IMR-90 (cell line): ENCODE results near the gene TMEM41A. TPM values are rescaled to one million over a fixed set of nuclear protein-coding genes. Genes with fewer than 3 reads are reported as not detected.

Source experiments
- ATAC-seq: fragments of 200-7000 bp; cut with Tn5 transposase; 2 replicates; pipeline ENCODE4 v1.9.1; 2020; ENCODE audit warnings: low read depth, mild to moderate bottlenecking, moderate library complexity
- BruUV-seq: library from RNA; stranded (reverse); fragments of 400-500 nt; replicated peaks from 2 replicates; lab custom pipeline; 2021; lab: Mats Ljungman, UMichigan
- CTCF ChIA-PET: fragments of 300-600 bp; formaldehyde crosslinking; extraction: SDS; loops from one replicate; lab custom pipeline; 2021; ENCODE audit warnings: antibody characterized with exemption; lab: Yijun Ruan, JAX
- POLR2A ChIA-PET: fragments of 300-600 bp; sonication (Branson Sonifier 250); formaldehyde crosslinking; loops from one replicate; lab custom pipeline; 2022; ENCODE audit warnings: antibody characterized with exemption; ENCODE audit not compliant: unreplicated experiment; lab: Charles Lee
- DNase-seq: peaks from one replicate; pipeline ENCODE4 v3.0.0; 2013
- H2AFZ ChIP-seq: replicated peaks from 2 replicates; pipeline ENCODE3; 2013; ENCODE audit warnings: low read length, mild to moderate bottlenecking; ENCODE audit not compliant: poor library complexity
- H2AK5ac ChIP-seq: 2 replicates; pipeline ENCODE4 v1.6.1; 2013; ENCODE audit warnings: low read depth, low read length, inconsistent platforms
- H2AK9ac ChIP-seq: replicated peaks from 2 replicates; pipeline ENCODE3; 2013; ENCODE audit warnings: mild to moderate bottlenecking, low read depth, low read length, moderate library complexity; ENCODE audit not compliant: poor library complexity
- H2BK120ac ChIP-seq: 2 replicates; pipeline ENCODE4 v1.6.1; 2013; ENCODE audit warnings: low read depth, low read length, inconsistent platforms
- H2BK15ac ChIP-seq: 3 replicates; pipeline ENCODE4 v1.6.1; 2013; ENCODE audit warnings: low read depth, low read length, inconsistent platforms
- H2BK20ac ChIP-seq: 2 replicates; pipeline ENCODE4 v1.6.1; 2013; ENCODE audit warnings: low read depth, mild to moderate bottlenecking, inconsistent platforms, low read length, moderate library complexity
- H2BK5ac ChIP-seq: 2 replicates; pipeline ENCODE4 v1.6.1; 2013; ENCODE audit warnings: mild to moderate bottlenecking, low read depth, low read length, inconsistent platforms; ENCODE audit not compliant: poor library complexity, severe bottlenecking
- H3K14ac ChIP-seq: replicated peaks from 2 replicates; pipeline ENCODE4 v1.6.1; 2013; ENCODE audit warnings: low read depth, low read length, inconsistent platforms
- H3K18ac ChIP-seq: 2 replicates; pipeline ENCODE4 v1.6.1; 2013; ENCODE audit warnings: low read depth, low read length, control low read depth
- H3K23ac ChIP-seq: 2 replicates; pipeline ENCODE4 v1.6.1; 2013; ENCODE audit warnings: low read depth, low read length, inconsistent platforms
- H3K27ac ChIP-seq: 2 replicates; pipeline ENCODE4 v1.5.1; 2013; ENCODE audit warnings: mild to moderate bottlenecking, control low read depth, low read length; ENCODE audit not compliant: insufficient read depth
- H3K27me3 ChIP-seq: 2 replicates; pipeline ENCODE4 v1.6.1; 2013; ENCODE audit warnings: low read length; ENCODE audit not compliant: control insufficient read depth, insufficient read depth
- H3K36me3 ChIP-seq: 2 replicates; pipeline ENCODE4 v1.6.1; 2013; ENCODE audit warnings: low read length, mixed read lengths; ENCODE audit not compliant: control insufficient read depth, insufficient read depth
- H3K4ac ChIP-seq: 2 replicates; pipeline ENCODE4 v1.6.1; 2013; ENCODE audit warnings: low read depth, low read length, inconsistent platforms
- H3K4me1 ChIP-seq: 2 replicates; pipeline ENCODE4 v1.6.1; 2013; ENCODE audit warnings: low read length, mixed read lengths; ENCODE audit not compliant: control insufficient read depth, insufficient read depth
- H3K4me2 ChIP-seq: 2 replicates; pipeline ENCODE4 v1.6.1; 2013; ENCODE audit warnings: low read depth, mild to moderate bottlenecking, control low read depth, low read length, moderate library complexity
- H3K4me3 ChIP-seq: 2 replicates; pipeline ENCODE4 v1.5.1; 2013; ENCODE audit warnings: low read depth, mild to moderate bottlenecking, control low read depth, low read length, moderate library complexity; ENCODE audit not compliant: insufficient read depth
- H3K56ac ChIP-seq: 2 replicates; pipeline ENCODE4 v1.6.1; 2013; ENCODE audit warnings: low read length, inconsistent platforms; ENCODE audit not compliant: insufficient read depth; ENCODE audit errors: extremely low read depth
- H3K79me1 ChIP-seq, 2 experiments: 2 replicates each; pipeline ENCODE4 v1.6.1; 2013; ENCODE audit warnings: low read length in 2 of 2, inconsistent platforms in 1 of 2, low read depth in 1 of 2
- H3K9ac ChIP-seq: 2 replicates; pipeline ENCODE4 v1.6.1; 2013; ENCODE audit warnings: low read depth, low read length, control low read depth
- H3K9me1 ChIP-seq: 2 replicates; pipeline ENCODE4 v1.6.1; 2013; ENCODE audit warnings: low read length, inconsistent platforms; ENCODE audit not compliant: insufficient read depth
- H3K9me3 ChIP-seq: 2 replicates; pipeline ENCODE4 v1.6.1; 2013; ENCODE audit warnings: low read length; ENCODE audit not compliant: control insufficient read depth, insufficient read depth
- H4K20me1 ChIP-seq: 2 replicates; pipeline ENCODE4 v1.6.1; 2013; ENCODE audit warnings: low read length, inconsistent platforms; ENCODE audit not compliant: insufficient read depth
- H4K5ac ChIP-seq: 2 replicates; pipeline ENCODE4 v1.6.1; 2013; ENCODE audit warnings: mild to moderate bottlenecking, low read depth, low read length, control low read depth
- H4K8ac ChIP-seq, 2 experiments: 2 replicates each; pipeline ENCODE4 v1.6.1; 2013; ENCODE audit warnings: low read depth in 2 of 2, low read length in 2 of 2, control low read depth in 1 of 2, inconsistent platforms in 1 of 2
- H4K91ac ChIP-seq: 2 replicates; pipeline ENCODE4 v1.6.1; 2013; ENCODE audit warnings: low read depth, low read length, inconsistent platforms; ENCODE audit not compliant: insufficient read depth
- BHLHE40 ChIP-seq: fragments of 150-350 bp; IDR thresholded peaks from 2 replicates; pipeline ENCODE4 v1.6.1; 2016; ENCODE audit warnings: mild to moderate bottlenecking, low read depth, low read length
- CEBPB ChIP-seq: IDR thresholded peaks from 2 replicates; pipeline ENCODE4 v1.6.1; 2012; ENCODE audit warnings: low read depth, low read length, improper control_type of control experiment
- CHD1 ChIP-seq: IDR thresholded peaks from 2 replicates; pipeline ENCODE4 v1.6.1; 2012; ENCODE audit warnings: low read depth, low read length, improper control_type of control experiment
- CTCF ChIP-seq: conservative IDR thresholded peaks from 2 replicates; pipeline ENCODE4 v1.5.1; 2012; ENCODE audit warnings: mild to moderate bottlenecking, low read depth, low read length, improper control_type of control experiment
- MAZ ChIP-seq: IDR thresholded peaks from 2 replicates; pipeline ENCODE4 v1.6.1; 2012; ENCODE audit warnings: low read depth, mild to moderate bottlenecking, low read length, improper control_type of control experiment, moderate library complexity, borderline replicate concordance
- MXI1 ChIP-seq: IDR thresholded peaks from 2 replicates; pipeline ENCODE4 v1.6.1; 2012; ENCODE audit warnings: low read depth, mild to moderate bottlenecking, low read length, moderate library complexity, borderline replicate concordance
- RFX5 ChIP-seq: IDR thresholded peaks from 2 replicates; pipeline ENCODE4 v1.8.0; 2012; ENCODE audit warnings: low read depth, mild to moderate bottlenecking, low read length, moderate library complexity
- USF2 ChIP-seq: fragments of 150-350 bp; IDR thresholded peaks from 2 replicates; pipeline ENCODE4 v1.6.1; 2017; ENCODE audit warnings: mild to moderate bottlenecking, antibody characterized with exemption, low read length, low read depth
- WGBS, 2 experiments: methylation state at CpG; one replicate each; pipeline versions ENCODE4 v1.1.5 to v1.1.7; 2013; ENCODE audit warnings: missing lambda C conversion rate in 2 of 2; ENCODE audit not compliant: insufficient read length in 1 of 2; ENCODE audit errors: extremely low coverage in 2 of 2; 5-methylcytosine and 5-hydroxymethylcytosine counted together
- dilution Hi-C: fragments of 300-500 bp; cut with HindIII; formaldehyde crosslinking; loops from one replicate; pipeline ENCODE4 v1.14.3; 2018; ENCODE audit warnings: low sequenced_read_pairs; ENCODE audit not compliant: unreplicated experiment
- in situ Hi-C: fragments of 300-500 bp; cut with MboI; formaldehyde crosslinking; loops from 3 replicates; pipeline ENCODE4 v1.14.3; 2019; ENCODE audit warnings: low sequenced_read_pairs, inconsistent platforms, mixed read lengths
- intact Hi-C: fragments of 100-400 bp; cut with micrococcal nuclease; formaldehyde crosslinking; loops from 2 replicates; pipeline ENCODE4 v1.10.0; 2022
- polyA plus RNA-seq, 3 experiments: library from polyadenylated mRNA; depleted of rRNA; stranded (reverse); fragments of >200 nt; gene quantifications; 2 replicates each; pipeline ENCODE4 v1.2.3, GENCODE V29; 2012; ENCODE audit warnings: low replicate concordance in 1 of 3
- total RNA-seq: library from RNA; depleted of rRNA; stranded (reverse); fragments of >200 nt; gene quantifications from 2 replicates; pipeline ENCODE4 v1.2.3, GENCODE V29; 2012

Gene TMEM41A
- total and polyA plus RNA-seq, 2 of the 4 experiments (the other 2 are of a cell fraction): 10.6 to 12.5 TPM

GRCh38 chr3:185442031-185442430 is 56.8 kb downstream of the TMEM41A start:
- no peak overlapping the region for H2BK5ac ChIP-seq
- no peak overlapping the region for H2BK15ac ChIP-seq
- no peaks in the 10 kb centered on the region for H3K9me1 ChIP-seq
- ATAC-seq: no peak
- H2BK120ac ChIP-seq: no peak overlapping the region
- dilution Hi-C loops: no loop called here
- CTCF ChIA-PET: interaction anchor here (0.7 kb wide), 1 partner anchor 152 kb away, joined by 3 read pairs; no protein-coding TSS in a partner anchor
- no peak overlapping the region for H2AFZ ChIP-seq
- H2AK9ac ChIP-seq: no peak overlapping the region
- intact Hi-C loops: no loop called here
- no peaks in the 10 kb centered on the region for H3K36me3 ChIP-seq
- no peak overlapping the region for H3K4ac ChIP-seq
- no peaks in the 10 kb centered on the region for H3K4me1 ChIP-seq
- WGBS, 2 experiments: no CpG with 5 or more reads among the region's 6 CpGs
- H3K27me3 ChIP-seq: no peaks in the 10 kb centered on the region
- in situ Hi-C loops: no loop called here
- no peak overlapping the region for H3K14ac ChIP-seq
- DNase-seq: no peak
- BruUV-seq: no TSS peak
- no peak overlapping the region for H3K27ac ChIP-seq
- no peaks in the 10 kb centered on the region for H3K9me3 ChIP-seq
- H3K79me1 ChIP-seq: no peaks in the 10 kb centered on the region
- H3K56ac ChIP-seq: no peak overlapping the region
- no peak overlapping the region for H2AK5ac ChIP-seq
- H4K20me1 ChIP-seq: no peaks in the 10 kb centered on the region
- POLR2A ChIA-PET: no interaction called here
- no peak for TF ChIP-seq RFX5
- TF ChIP-seq USF2: no peak
- TF ChIP-seq CEBPB: no peak
- TF ChIP-seq CHD1: no peak
- no peak for TF ChIP-seq BHLHE40
- TF ChIP-seq MXI1: no peak
- no peak for TF ChIP-seq CTCF
- TF ChIP-seq MAZ: no peak
- no peak overlapping the region for H3K9ac ChIP-seq
- H3K18ac ChIP-seq: no peak overlapping the region
- H2BK20ac ChIP-seq: no peak overlapping the region
- H4K91ac ChIP-seq: no peak overlapping the region
- no peak overlapping the region for H3K4me3 ChIP-seq
- H4K5ac ChIP-seq: no peak overlapping the region
- H3K4me2 ChIP-seq: no peak overlapping the region
- H3K23ac ChIP-seq: no peak overlapping the region
- H4K8ac ChIP-seq: no peak overlapping the region
